IMR-90 (cell line): ENCODE measurements around the gene TPO. TPM values are rescaled to one million over a fixed set of nuclear protein-coding genes. Genes with fewer than 3 reads are reported as not detected.

ENCODE experiments used
- ATAC-seq: fragments of 200-7000 bp; cut with Tn5 transposase; 2 replicates; pipeline ENCODE4 v1.9.1; 2020; ENCODE audit warnings: low read depth, mild to moderate bottlenecking, moderate library complexity
- BruUV-seq: library from RNA; stranded (reverse); fragments of 400-500 nt; replicated peaks from 2 replicates; lab custom pipeline; 2021; lab: Mats Ljungman, UMichigan
- CTCF ChIA-PET: fragments of 300-600 bp; formaldehyde crosslinking; extraction: SDS; loops from one replicate; lab custom pipeline; 2021; ENCODE audit warnings: antibody characterized with exemption; lab: Yijun Ruan, JAX
- POLR2A ChIA-PET: fragments of 300-600 bp; sonication (Branson Sonifier 250); formaldehyde crosslinking; loops from one replicate; lab custom pipeline; 2022; ENCODE audit warnings: antibody characterized with exemption; ENCODE audit not compliant: unreplicated experiment; lab: Charles Lee
- DNase-seq: peaks from one replicate; pipeline ENCODE4 v3.0.0; 2013
- H2AFZ ChIP-seq: replicated peaks from 2 replicates; pipeline ENCODE3; 2013; ENCODE audit warnings: low read length, mild to moderate bottlenecking; ENCODE audit not compliant: poor library complexity
- H2AK5ac ChIP-seq: 2 replicates; pipeline ENCODE4 v1.6.1; 2013; ENCODE audit warnings: low read depth, low read length, inconsistent platforms
- H2AK9ac ChIP-seq: replicated peaks from 2 replicates; pipeline ENCODE3; 2013; ENCODE audit warnings: mild to moderate bottlenecking, low read depth, low read length, moderate library complexity; ENCODE audit not compliant: poor library complexity
- H2BK120ac ChIP-seq: 2 replicates; pipeline ENCODE4 v1.6.1; 2013; ENCODE audit warnings: low read depth, low read length, inconsistent platforms
- H2BK15ac ChIP-seq: 3 replicates; pipeline ENCODE4 v1.6.1; 2013; ENCODE audit warnings: low read depth, low read length, inconsistent platforms
- H2BK20ac ChIP-seq: 2 replicates; pipeline ENCODE4 v1.6.1; 2013; ENCODE audit warnings: low read depth, mild to moderate bottlenecking, inconsistent platforms, low read length, moderate library complexity
- H2BK5ac ChIP-seq: 2 replicates; pipeline ENCODE4 v1.6.1; 2013; ENCODE audit warnings: mild to moderate bottlenecking, low read depth, low read length, inconsistent platforms; ENCODE audit not compliant: poor library complexity, severe bottlenecking
- H3K14ac ChIP-seq: replicated peaks from 2 replicates; pipeline ENCODE4 v1.6.1; 2013; ENCODE audit warnings: low read depth, low read length, inconsistent platforms
- H3K18ac ChIP-seq: 2 replicates; pipeline ENCODE4 v1.6.1; 2013; ENCODE audit warnings: low read depth, low read length, control low read depth
- H3K23ac ChIP-seq: 2 replicates; pipeline ENCODE4 v1.6.1; 2013; ENCODE audit warnings: low read depth, low read length, inconsistent platforms
- H3K27ac ChIP-seq: 2 replicates; pipeline ENCODE4 v1.5.1; 2013; ENCODE audit warnings: mild to moderate bottlenecking, control low read depth, low read length; ENCODE audit not compliant: insufficient read depth
- H3K27me3 ChIP-seq: 2 replicates; pipeline ENCODE4 v1.6.1; 2013; ENCODE audit warnings: low read length; ENCODE audit not compliant: control insufficient read depth, insufficient read depth
- H3K36me3 ChIP-seq: 2 replicates; pipeline ENCODE4 v1.6.1; 2013; ENCODE audit warnings: low read length, mixed read lengths; ENCODE audit not compliant: control insufficient read depth, insufficient read depth
- H3K4ac ChIP-seq: 2 replicates; pipeline ENCODE4 v1.6.1; 2013; ENCODE audit warnings: low read depth, low read length, inconsistent platforms
- H3K4me1 ChIP-seq: 2 replicates; pipeline ENCODE4 v1.6.1; 2013; ENCODE audit warnings: low read length, mixed read lengths; ENCODE audit not compliant: control insufficient read depth, insufficient read depth
- H3K4me2 ChIP-seq: 2 replicates; pipeline ENCODE4 v1.6.1; 2013; ENCODE audit warnings: low read depth, mild to moderate bottlenecking, control low read depth, low read length, moderate library complexity
- H3K4me3 ChIP-seq: 2 replicates; pipeline ENCODE4 v1.5.1; 2013; ENCODE audit warnings: low read depth, mild to moderate bottlenecking, control low read depth, low read length, moderate library complexity; ENCODE audit not compliant: insufficient read depth
- H3K56ac ChIP-seq: 2 replicates; pipeline ENCODE4 v1.6.1; 2013; ENCODE audit warnings: low read length, inconsistent platforms; ENCODE audit not compliant: insufficient read depth; ENCODE audit errors: extremely low read depth
- H3K79me1 ChIP-seq, 2 experiments: 2 replicates each; pipeline ENCODE4 v1.6.1; 2013; ENCODE audit warnings: low read length in 2 of 2, inconsistent platforms in 1 of 2, low read depth in 1 of 2
- H3K9ac ChIP-seq: 2 replicates; pipeline ENCODE4 v1.6.1; 2013; ENCODE audit warnings: low read depth, low read length, control low read depth
- H3K9me1 ChIP-seq: 2 replicates; pipeline ENCODE4 v1.6.1; 2013; ENCODE audit warnings: low read length, inconsistent platforms; ENCODE audit not compliant: insufficient read depth
- H3K9me3 ChIP-seq: 2 replicates; pipeline ENCODE4 v1.6.1; 2013; ENCODE audit warnings: low read length; ENCODE audit not compliant: control insufficient read depth, insufficient read depth
- H4K20me1 ChIP-seq: 2 replicates; pipeline ENCODE4 v1.6.1; 2013; ENCODE audit warnings: low read length, inconsistent platforms; ENCODE audit not compliant: insufficient read depth
- H4K5ac ChIP-seq: 2 replicates; pipeline ENCODE4 v1.6.1; 2013; ENCODE audit warnings: mild to moderate bottlenecking, low read depth, low read length, control low read depth
- H4K8ac ChIP-seq, 2 experiments: 2 replicates each; pipeline ENCODE4 v1.6.1; 2013; ENCODE audit warnings: low read depth in 2 of 2, low read length in 2 of 2, control low read depth in 1 of 2, inconsistent platforms in 1 of 2
- H4K91ac ChIP-seq: 2 replicates; pipeline ENCODE4 v1.6.1; 2013; ENCODE audit warnings: low read depth, low read length, inconsistent platforms; ENCODE audit not compliant: insufficient read depth
- BHLHE40 ChIP-seq: fragments of 150-350 bp; IDR thresholded peaks from 2 replicates; pipeline ENCODE4 v1.6.1; 2016; ENCODE audit warnings: mild to moderate bottlenecking, low read depth, low read length
- CEBPB ChIP-seq: IDR thresholded peaks from 2 replicates; pipeline ENCODE4 v1.6.1; 2012; ENCODE audit warnings: low read depth, low read length, improper control_type of control experiment
- CHD1 ChIP-seq: IDR thresholded peaks from 2 replicates; pipeline ENCODE4 v1.6.1; 2012; ENCODE audit warnings: low read depth, low read length, improper control_type of control experiment
- FOS ChIP-seq: fragments of 150-350 bp; IDR thresholded peaks from 2 replicates; pipeline ENCODE4 v1.6.1; 2016; ENCODE audit warnings: low read depth, low read length
- MAFK ChIP-seq: IDR thresholded peaks from 2 replicates; pipeline ENCODE4 v1.6.1; 2012; ENCODE audit warnings: low read depth, low read length, improper control_type of control experiment
- MAZ ChIP-seq: IDR thresholded peaks from 2 replicates; pipeline ENCODE4 v1.6.1; 2012; ENCODE audit warnings: low read depth, mild to moderate bottlenecking, low read length, improper control_type of control experiment, moderate library complexity, borderline replicate concordance
- MXI1 ChIP-seq: IDR thresholded peaks from 2 replicates; pipeline ENCODE4 v1.6.1; 2012; ENCODE audit warnings: low read depth, mild to moderate bottlenecking, low read length, moderate library complexity, borderline replicate concordance
- NFE2L2 ChIP-seq: fragments of 150-350 bp; IDR thresholded peaks from 2 replicates; pipeline ENCODE4 v1.6.1; 2016; ENCODE audit warnings: low read depth, mild to moderate bottlenecking, low read length
- POLR2A ChIP-seq: IDR thresholded peaks from 2 replicates; pipeline ENCODE4 v1.6.1; 2012; ENCODE audit warnings: mild to moderate bottlenecking, low read depth, low read length
- RFX5 ChIP-seq: IDR thresholded peaks from 2 replicates; pipeline ENCODE4 v1.8.0; 2012; ENCODE audit warnings: low read depth, mild to moderate bottlenecking, low read length, moderate library complexity
- SMC3 ChIP-seq: fragments of 150-350 bp; IDR thresholded peaks from 2 replicates; pipeline ENCODE4 v1.6.1; 2016; ENCODE audit warnings: low read depth, mild to moderate bottlenecking, antibody characterized with exemption, low read length, moderate library complexity
- USF2 ChIP-seq: fragments of 150-350 bp; IDR thresholded peaks from 2 replicates; pipeline ENCODE4 v1.6.1; 2017; ENCODE audit warnings: mild to moderate bottlenecking, antibody characterized with exemption, low read length, low read depth
- WGBS, 2 experiments: methylation state at CpG; one replicate each; pipeline versions ENCODE4 v1.1.5 to v1.1.7; 2013; ENCODE audit warnings: missing lambda C conversion rate in 2 of 2; ENCODE audit not compliant: insufficient read length in 1 of 2; ENCODE audit errors: extremely low coverage in 2 of 2; 5-methylcytosine and 5-hydroxymethylcytosine counted together
- dilution Hi-C: fragments of 300-500 bp; cut with HindIII; formaldehyde crosslinking; loops from one replicate; pipeline ENCODE4 v1.14.3; 2018; ENCODE audit warnings: low sequenced_read_pairs; ENCODE audit not compliant: unreplicated experiment
- in situ Hi-C: fragments of 300-500 bp; cut with MboI; formaldehyde crosslinking; loops from 3 replicates; pipeline ENCODE4 v1.14.3; 2019; ENCODE audit warnings: low sequenced_read_pairs, inconsistent platforms, mixed read lengths
- intact Hi-C: fragments of 100-400 bp; cut with micrococcal nuclease; formaldehyde crosslinking; loops from 2 replicates; pipeline ENCODE4 v1.10.0; 2022
- polyA plus RNA-seq, 3 experiments: library from polyadenylated mRNA; depleted of rRNA; stranded (reverse); fragments of >200 nt; gene quantifications; 2 replicates each; pipeline ENCODE4 v1.2.3, GENCODE V29; 2012; ENCODE audit warnings: low replicate concordance in 1 of 3
- total RNA-seq: library from RNA; depleted of rRNA; stranded (reverse); fragments of >200 nt; gene quantifications from 2 replicates; pipeline ENCODE4 v1.2.3, GENCODE V29; 2012
- TF ChIP-seq, protein P1 (sequence below): fragments of 150-350 bp; IDR thresholded peaks from 2 replicates; pipeline ENCODE4 v1.6.1; 2016; ENCODE audit warnings: low read depth, mild to moderate bottlenecking, low read length, moderate library complexity, borderline replicate concordance

Gene TPO
- total and polyA plus RNA-seq, 2 of the 4 experiments (the other 2 are of a cell fraction), result not detected

- H2BK15ac ChIP-seq, result no peak overlapping the region
- no peak overlapping the region for H4K5ac ChIP-seq
- dilution Hi-C loops, result no loop called here
- no peak overlapping the region for H2BK20ac ChIP-seq
- 64% methylated on average over 3 of the region's 15 CpGs; no CpG with 5 or more reads in 1 of the 2 experiments for WGBS, 2 experiments
- H2BK5ac ChIP-seq, result no peak overlapping the region
- H4K91ac ChIP-seq, result no peak overlapping the region
- H3K9me3 ChIP-seq, result no peaks in the 10 kb centered on the region
- ChIA-PET CTCF (no interaction called here), POLR2A (no interaction called here)
- no peaks in the 10 kb centered on the region for H3K9me1 ChIP-seq
- ATAC-seq, result no peak
- no TSS peak for BruUV-seq
- no peak overlapping the region for H3K4me2 ChIP-seq
- no peak overlapping the region for H3K4me3 ChIP-seq
- H3K14ac ChIP-seq, result no peak overlapping the region
- H3K4me1 ChIP-seq, result no peaks in the 10 kb centered on the region
- H4K8ac ChIP-seq, result no peak overlapping the region
- H3K36me3 ChIP-seq, result no peaks in the 10 kb centered on the region
- no peak overlapping the region for H3K56ac ChIP-seq
- H3K4ac ChIP-seq, result no peak overlapping the region
- DNase-seq, result no peak
- no peak overlapping the region for H3K23ac ChIP-seq
- H2AK9ac ChIP-seq, result no peak overlapping the region
- H3K79me1 ChIP-seq, result no peaks in the 10 kb centered on the region
- no peaks in the 10 kb centered on the region for H4K20me1 ChIP-seq
- TF ChIP-seq SMC3 (no peak), CEBPB (no peak), FOS (no peak), NFE2L2 (no peak), RFX5 (no peak), CHD1 (no peak), MAFK (no peak), MXI1 (no peak), POLR2A (no peak), BHLHE40 (no peak), USF2 (no peak), MAZ (no peak)
- TF ChIP-seq, protein P1, sequence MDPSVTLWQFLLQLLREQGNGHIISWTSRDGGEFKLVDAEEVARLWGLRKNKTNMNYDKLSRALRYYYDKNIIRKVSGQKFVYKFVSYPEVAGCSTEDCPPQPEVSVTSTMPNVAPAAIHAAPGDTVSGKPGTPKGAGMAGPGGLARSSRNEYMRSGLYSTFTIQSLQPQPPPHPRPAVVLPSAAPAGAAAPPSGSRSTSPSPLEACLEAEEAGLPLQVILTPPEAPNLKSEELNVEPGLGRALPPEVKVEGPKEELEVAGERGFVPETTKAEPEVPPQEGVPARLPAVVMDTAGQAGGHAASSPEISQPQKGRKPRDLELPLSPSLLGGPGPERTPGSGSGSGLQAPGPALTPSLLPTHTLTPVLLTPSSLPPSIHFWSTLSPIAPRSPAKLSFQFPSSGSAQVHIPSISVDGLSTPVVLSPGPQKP, result no peak
- in situ Hi-C loops, result no loop called here
- no peak overlapping the region for H3K27ac ChIP-seq
- H3K9ac ChIP-seq, result no peak overlapping the region
- H2AFZ ChIP-seq, result no peak overlapping the region
- H2BK120ac ChIP-seq, result no peak overlapping the region
- H3K18ac ChIP-seq, result no peak overlapping the region
- intact Hi-C loops, result no loop called here
- no peaks in the 10 kb centered on the region; the same call in 1 of the 2 replicates for H3K27me3 ChIP-seq
- H2AK5ac ChIP-seq, result no peak overlapping the region
Measured at GRCh38 chr2:1502891-1503304, 89.6 kb downstream of the TPO start.
